ENCODE measurements around the gene CHST15. TPM values are rescaled to one million over a fixed set of nuclear protein-coding genes. Genes with fewer than 3 reads are reported as not detected.

Gene CHST15
- total RNA-seq, 2 experiments from 2014 or later: not detected

DNA sequence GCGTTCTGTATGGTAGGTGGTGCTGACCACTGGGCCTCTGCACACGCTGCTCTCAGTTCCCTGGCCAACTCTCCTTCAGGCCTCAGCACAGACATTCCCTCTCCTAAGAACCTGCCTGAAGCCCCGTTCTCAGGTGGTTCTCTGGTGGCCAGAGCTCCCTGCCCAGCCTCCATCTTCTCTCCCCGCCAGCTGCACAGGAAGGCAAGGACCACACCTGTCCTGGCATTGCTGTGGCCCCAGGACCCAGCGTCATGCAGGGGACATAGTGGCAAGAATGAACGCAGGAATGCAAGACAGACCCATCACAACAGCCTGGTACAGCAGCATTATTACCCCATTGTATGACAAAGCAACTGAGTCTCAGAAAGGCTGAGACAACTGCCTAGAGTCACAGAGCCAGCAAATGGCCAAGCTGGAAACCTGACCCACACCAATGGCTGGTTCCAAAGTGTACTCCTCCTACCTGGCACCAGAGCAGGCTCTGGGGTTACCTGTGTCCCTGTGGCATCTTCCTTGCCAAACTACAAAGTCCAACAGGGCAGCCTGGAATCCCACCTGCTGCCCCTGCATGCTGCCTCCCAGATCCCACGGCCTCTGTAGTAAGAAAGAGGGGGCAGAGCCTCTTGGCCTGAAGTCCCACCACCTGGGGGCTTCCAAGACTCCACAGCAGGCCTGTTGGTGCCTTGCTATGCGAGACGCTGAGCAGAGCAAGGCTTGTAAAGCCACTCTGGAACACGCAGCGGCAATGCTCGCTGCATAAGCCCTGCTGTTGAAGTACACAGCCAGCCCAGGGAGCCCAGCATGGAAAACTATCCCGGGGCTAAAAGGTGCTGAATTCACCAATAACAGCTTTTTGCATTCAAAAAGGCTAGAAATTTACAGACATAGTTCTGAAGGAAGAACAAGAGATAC is 73.3 kb downstream of the CHST15 start:
- CTCF ChIA-PET: no interaction called here
- POLR2A ChIA-PET: no interaction called here

DNA sequence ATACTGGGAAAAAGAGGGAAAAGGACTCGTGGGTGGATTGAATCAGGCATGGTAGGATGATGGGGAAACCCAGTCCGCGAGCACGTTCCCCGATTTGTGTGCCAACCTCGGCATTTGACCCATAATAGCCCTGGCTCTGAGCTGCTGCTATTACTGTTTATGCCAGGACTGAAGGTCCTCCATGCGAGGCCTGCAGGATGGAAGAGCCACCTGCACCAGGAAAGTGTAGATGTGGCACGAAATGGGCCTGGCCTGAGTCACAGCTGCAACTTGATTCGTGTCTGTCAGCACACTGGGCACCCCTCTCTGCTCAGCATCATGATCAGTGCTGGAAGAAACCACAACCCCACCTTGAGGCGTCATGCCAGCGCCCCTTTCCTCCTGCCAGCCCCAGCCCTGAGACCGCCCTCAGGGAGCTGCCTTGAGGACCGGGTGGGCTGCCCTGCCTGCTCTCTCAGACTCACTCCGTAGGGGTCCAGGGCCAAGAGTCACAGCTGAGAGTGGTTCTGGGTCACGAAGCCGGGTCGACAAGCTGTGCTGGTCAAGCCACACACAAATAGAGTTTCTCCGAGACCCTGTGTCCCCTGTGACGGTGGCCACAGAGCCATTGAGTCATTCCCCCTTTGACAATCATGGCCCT is 74.4 kb downstream of the CHST15 start:
- ChIA-PET POLR2A (no interaction called here), CTCF (no interaction called here)

DNA sequence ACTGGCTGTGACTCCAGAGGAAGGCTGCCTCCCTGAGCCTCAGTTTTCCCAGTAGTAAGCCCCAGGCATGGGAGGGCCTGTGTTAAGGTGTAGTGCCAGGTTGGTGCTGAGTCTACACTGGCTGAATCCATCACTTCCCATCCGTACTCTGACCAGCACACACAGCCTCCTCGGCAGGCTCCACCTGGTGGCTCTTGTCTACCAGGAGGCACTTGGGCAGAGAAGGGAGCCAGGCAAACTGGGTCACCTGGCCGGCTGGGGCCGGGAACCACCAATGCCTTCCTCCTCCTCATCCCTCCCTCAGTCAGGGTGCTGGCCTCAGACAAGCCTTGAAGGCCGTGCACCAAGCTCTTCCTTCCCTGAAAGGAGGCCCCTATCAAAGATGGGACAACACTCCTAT is 75.7 kb downstream of the CHST15 start:
- CTCF ChIA-PET: no interaction called here
- POLR2A ChIA-PET: no interaction called here

DNA sequence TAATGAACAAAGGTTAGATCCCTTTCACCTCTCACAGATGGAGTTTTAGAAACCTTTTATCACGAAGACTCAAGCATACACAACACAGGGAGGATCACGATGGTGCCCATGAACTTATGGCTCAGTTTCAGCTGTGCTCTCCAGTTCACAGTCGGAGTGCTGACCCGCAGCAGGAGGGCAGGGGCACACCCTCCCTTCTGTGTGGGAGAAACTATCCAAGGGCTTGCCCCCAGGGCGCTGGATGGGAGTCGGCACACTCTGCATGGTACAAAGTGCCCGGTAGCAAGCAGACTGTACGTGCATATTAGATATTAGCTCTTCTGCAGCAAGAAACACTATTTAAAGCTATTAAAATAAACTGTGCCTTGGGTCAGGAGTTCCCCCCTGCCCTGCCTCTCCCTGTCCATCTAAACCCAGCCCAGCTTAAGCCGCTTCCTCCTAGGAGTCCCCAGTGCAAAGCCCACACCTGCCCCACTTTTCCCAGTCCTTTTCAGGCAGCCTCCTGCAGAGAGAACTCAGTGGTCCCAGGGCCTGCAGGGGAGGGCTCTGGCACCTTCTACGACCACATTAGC is 76.5 kb downstream of the CHST15 start:
- ChIA-PET POLR2A (no interaction called here), CTCF (interaction anchor here (0.6 kb wide), 1 partner anchor 15 kb away, joined by 5 read pairs; no protein-coding TSS in a partner anchor)

- ChIA-PET CTCF (no interaction called here), POLR2A (no interaction called here)
Measured at GRCh38 chr10:124015991-124016390, 77.4 kb downstream of the CHST15 start.

DNA sequence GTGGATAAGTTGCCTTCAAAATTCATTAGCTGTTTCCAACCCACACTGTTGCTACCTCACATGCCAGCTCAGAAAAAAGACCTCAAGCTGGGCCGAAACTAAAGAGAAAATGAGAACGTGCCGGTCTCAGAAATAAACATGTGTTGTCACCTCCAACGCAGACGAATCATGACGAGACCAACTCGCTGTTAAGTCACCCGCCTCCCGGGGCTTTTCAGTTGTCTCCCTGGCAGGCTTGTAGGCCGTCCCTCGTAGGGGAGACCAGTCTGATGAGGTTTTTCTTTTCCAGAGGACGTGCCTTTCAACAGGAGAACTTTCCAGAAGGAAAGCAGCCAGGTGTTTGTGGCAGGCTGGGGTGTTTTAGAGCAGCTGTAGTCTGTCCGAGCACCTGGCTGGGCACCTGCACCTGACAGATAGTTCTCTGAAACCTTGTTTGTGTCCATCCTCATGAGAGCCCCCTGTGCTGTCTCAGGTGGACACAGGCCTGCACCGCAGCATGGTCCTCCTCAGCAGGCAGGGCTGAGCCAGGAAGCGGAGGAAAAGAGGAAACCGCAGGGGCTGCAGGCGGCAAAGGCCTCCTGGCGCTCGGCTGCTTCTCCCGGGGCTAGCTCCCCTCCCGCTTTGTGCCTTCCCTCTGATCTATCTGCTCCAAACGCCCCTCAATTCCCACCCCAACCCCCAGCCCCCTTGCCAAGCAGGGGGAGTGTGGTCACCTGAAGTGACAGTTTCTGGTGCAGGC is 78.8 kb downstream of the CHST15 start:
- POLR2A ChIA-PET: no interaction called here
- CTCF ChIA-PET: no interaction called here

- ChIA-PET CTCF (no interaction called here), POLR2A (no interaction called here)
Measured at GRCh38 chr10:124013916-124014315, 79.5 kb downstream of the CHST15 start.

GRCh38 chr10:124012991-124013390 is 80.4 kb downstream of the CHST15 start:
- ChIA-PET CTCF (no interaction called here), POLR2A (no interaction called here)

DNA sequence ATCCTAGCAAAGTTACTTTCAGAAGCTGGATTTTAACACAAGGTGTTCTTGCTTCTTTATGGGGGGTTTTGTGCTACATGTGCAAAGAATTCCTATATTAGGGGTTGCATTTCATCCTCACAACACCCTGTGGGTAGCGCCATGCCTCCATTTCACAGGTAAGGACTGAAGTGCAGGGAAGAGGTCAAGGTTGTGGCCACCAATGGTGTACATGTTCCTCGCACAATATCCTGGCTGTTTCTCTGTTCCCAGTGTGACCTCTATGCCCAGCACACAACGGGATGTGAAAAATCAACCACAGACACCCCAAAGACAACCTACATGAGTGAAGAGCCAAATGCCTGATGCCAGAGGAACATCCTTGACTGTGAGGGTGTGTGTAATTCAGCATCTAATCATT is 80.8 kb downstream of the CHST15 start:
- CTCF ChIA-PET: no interaction called here
- POLR2A ChIA-PET: no interaction called here

DNA sequence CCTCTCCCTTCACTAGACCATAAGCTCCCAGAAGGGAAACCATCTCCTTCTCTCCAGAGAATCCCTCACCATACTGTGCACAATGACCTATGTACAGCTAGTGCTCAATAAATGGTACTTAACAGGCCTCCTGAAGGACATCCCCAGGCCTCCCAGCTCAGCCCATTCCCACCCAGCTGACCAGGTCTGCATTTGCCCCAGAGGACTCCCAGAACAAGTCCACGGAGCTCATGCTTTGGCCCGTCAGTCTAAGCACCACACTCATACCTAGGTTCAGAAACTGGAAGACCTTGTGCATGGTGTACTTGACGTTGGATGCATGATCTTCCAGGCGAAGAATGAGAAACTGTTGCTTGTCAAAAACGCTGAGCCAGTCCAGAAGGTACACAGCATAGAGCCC is 81.3 kb downstream of the CHST15 start:
- ChIA-PET POLR2A (no interaction called here), CTCF (no interaction called here)

GRCh38 chr10:124011464-124011863 is 81.9 kb downstream of the CHST15 start:
- ChIA-PET POLR2A (no interaction called here), CTCF (no interaction called here)

GRCh38 chr10:124010563-124011131 is 82.8 kb downstream of the CHST15 start:
- ChIA-PET CTCF (no interaction called here), POLR2A (no interaction called here)

GRCh38 chr10:124010024-124010423 is 83.4 kb downstream of the CHST15 start:
- CTCF ChIA-PET: no interaction called here
- POLR2A ChIA-PET: no interaction called here

GRCh38 chr10:124009231-124010015 is 84.0 kb downstream of the CHST15 start:
- CTCF ChIA-PET: no interaction called here
- POLR2A ChIA-PET: no interaction called here

DNA sequence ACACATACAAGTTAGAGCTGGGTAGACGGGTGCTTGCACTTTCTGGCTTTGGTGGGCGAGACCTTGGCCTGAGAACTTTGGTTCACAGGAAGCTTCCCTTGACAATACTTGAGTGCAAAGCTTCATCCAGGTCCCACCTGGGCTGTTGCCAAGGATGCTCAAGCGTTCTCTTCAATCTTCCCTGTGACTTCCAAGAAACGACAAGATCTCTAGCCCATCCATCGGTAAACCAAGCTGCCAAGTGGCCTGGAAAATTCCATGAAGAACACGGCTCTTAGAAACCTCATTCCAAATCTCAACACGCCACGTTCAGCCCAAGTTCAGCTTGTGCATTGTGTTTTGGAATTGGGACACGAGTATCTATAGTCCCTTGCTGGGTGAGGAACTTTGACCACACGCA is 84.7 kb downstream of the CHST15 start:
- POLR2A ChIA-PET: no interaction called here
- CTCF ChIA-PET: no interaction called here

GRCh38 chr10:124008187-124008586 is 85.2 kb downstream of the CHST15 start:
- ChIA-PET CTCF (no interaction called here), POLR2A (no interaction called here)

DNA sequence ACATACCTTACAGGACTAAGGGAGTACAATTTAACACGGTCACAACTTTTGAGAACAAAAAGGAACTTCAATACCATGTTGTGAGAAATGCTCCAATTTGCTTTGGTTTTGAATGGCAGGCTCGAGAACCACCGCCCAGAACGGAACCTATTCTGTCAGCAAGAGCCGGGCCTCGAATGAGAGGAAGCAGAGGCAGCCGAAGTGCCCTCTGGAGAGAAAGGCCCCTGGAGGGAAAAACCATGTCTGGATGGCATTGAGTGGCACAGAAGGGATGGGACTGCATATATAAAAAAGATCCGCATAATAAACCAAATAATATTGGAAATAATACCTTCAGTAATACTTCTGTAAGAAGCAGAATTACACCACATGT is 85.6 kb downstream of the CHST15 start:
- ChIA-PET CTCF (no interaction called here), POLR2A (no interaction called here)

GRCh38 chr10:124007102-124007772 is 86.2 kb downstream of the CHST15 start:
- ChIA-PET CTCF (no interaction called here), POLR2A (no interaction called here)

DNA sequence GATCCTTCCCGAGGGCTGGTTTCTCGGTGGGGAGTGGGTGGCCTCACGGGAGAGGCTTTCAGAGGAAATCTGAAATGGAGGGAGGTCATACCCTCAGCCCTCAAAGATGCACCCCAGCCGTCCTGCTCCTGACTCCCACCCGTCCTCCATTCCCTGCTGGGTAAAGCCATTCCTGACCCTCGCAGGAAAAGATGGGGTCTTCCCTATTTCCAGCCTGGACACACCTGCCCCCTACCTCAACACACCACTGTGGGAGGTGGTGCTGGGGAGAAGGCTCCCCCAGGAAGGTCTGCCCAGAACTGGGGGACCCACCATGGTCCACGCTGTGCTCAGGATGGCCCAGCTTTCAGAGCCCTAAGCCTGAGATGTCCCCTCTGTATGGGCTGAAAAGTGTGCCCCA is 86.9 kb downstream of the CHST15 start:
- POLR2A ChIA-PET: no interaction called here
- CTCF ChIA-PET: no interaction called here
